GM04504 (cell line): ENCODE data around the gene MARCHF2.
"Not testable (repeated sequence)": the region's sequence is repeated elsewhere in the genome, so short reads cannot be mapped to it uniquely, and the experiment has no call there.

Source experiments
- DNase-seq: peaks from one replicate; pipeline ENCODE4 v3.0.0-alpha.2; 2012; ENCODE audit warnings: low read depth

MARCHF2 gene, protein sequence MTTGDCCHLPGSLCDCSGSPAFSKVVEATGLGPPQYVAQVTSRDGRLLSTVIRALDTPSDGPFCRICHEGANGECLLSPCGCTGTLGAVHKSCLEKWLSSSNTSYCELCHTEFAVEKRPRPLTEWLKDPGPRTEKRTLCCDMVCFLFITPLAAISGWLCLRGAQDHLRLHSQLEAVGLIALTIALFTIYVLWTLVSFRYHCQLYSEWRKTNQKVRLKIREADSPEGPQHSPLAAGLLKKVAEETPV

DNA sequence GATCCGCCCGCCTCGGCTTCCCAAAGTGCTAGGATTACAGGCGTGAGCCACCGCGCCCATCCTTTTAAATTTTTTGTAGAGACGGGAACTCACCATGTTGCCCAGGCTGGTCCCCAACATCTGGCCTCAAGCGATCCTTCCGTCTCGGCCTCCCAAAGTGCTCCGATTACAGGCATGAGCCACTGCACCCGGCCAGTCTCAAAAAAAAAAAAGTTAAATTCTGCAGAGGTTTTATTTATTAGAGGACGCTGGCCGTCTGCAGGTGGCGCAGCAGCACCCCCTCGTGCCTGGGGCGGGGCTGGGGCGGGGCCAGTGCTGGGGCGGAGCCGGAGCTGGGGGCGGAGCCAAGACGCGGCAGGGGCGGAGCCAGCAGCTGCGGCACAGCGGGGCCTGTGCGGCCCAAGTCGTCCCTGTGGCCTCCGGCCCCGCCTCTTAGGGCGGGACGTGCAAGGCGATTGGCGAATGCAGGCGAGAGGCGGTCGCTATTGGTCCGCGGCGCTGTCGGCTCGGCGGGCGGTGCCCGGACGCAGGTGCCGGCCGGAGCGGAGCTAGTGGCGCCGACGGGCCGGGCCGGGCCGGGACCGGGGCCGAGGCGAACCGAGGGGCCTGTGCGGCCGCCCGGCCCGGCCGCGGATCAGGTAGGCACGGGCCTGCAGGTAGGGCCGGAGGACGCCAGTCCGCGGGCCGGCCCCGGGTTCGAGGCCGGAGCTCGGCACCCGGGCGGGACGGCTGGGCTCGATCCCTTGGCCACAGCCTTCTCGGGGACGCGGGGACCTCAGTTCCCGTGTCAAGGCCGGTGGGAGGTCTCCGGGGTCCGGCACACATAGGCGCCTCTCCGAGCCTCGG is at the start of gene MARCHF2:
MARCHF2 (plus strand) TSS at position 523 of the 846 bp plus-strand sequence. CDS start 8,536 bp downstream, outside the sequence.
- DNase-seq = peak; percentile 92

DNA sequence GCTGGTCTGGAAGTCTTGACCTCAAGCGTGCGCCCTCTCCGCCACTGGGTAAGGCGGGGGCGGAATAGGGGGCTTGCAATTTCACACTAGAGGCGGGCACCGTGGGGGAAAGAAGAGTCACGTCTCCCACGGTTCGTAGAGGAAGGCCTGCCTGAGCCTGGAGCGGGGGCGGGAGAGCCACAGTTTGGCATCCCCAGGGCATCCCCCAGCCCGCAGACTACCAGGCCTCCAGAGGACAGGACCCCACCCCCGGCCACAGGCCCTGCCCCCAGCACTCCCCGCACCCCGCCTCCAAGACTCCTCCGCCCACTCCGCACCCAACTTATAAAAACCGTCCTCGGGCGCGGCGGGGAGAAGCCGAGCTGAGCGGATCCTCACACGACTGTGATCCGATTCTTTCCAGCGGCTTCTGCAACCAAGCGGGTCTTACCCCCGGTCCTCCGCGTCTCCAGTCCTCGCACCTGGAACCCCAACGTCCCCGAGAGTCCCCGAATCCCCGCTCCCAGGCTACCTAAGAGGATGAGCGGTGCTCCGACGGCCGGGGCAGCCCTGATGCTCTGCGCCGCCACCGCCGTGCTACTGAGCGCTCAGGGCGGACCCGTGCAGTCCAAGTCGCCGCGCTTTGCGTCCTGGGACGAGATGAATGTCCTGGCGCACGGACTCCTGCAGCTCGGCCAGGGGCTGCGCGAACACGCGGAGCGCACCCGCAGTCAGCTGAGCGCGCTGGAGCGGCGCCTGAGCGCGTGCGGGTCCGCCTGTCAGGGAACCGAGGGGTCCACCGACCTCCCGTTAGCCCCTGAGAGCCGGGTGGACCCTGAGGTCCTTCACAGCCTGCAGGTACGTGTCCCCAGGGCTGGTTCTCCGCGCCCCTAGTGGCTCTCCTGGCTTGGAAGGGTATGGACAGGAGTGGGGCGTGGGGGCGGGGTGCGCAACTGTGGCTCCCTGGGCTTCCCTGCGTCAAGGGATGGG is 49.0 kb upstream of the MARCHF2 start, which contains the start of gene ANGPTL4:
ANGPTL4 (plus strand) TSS at position 353 of the 969 bp plus-strand sequence; CDS start at position 520, 167 bp downstream.
- peak; percentile 58 for DNase-seq

DNA sequence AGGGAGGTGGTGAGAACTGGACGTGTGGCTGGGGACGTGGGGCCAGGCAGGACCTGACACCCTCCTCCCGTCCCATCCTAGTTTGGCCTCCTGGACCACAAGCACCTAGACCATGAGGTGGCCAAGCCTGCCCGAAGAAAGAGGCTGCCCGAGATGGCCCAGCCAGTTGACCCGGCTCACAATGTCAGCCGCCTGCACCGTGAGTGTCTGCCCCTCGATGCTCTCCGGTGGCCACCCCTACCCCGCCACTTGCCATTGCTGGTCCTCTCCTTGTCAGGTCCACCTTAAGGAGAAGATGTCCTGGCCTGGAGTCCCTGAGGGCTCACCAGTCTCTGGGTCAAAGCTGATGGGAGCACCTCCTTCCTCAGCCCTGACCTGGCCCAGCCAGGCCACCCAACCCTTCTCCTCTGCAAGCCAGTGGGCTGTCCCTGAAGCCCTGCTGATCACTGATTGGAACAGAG is 47.0 kb upstream of the MARCHF2 start:
- no peak for DNase-seq

DNA sequence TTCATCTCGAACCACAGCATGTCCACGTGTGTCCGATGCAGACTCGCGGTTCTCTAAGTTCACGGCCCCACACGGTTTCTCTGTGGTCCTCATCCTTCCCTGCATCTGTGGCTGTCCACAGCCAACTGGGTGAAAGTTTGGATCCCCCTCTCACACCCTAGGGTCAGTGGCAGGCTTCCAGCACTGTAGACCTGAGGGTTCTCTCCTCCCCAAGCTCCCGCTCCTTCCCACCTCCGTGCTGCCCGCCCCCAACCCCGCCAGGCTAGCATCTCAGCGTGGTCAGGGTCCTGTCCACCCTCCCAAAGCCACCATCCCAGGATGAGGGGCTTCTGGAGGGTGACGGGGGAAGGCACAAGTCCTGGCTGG is 46.2 kb upstream of the MARCHF2 start:
- DNase-seq = peak; percentile 17

DNA sequence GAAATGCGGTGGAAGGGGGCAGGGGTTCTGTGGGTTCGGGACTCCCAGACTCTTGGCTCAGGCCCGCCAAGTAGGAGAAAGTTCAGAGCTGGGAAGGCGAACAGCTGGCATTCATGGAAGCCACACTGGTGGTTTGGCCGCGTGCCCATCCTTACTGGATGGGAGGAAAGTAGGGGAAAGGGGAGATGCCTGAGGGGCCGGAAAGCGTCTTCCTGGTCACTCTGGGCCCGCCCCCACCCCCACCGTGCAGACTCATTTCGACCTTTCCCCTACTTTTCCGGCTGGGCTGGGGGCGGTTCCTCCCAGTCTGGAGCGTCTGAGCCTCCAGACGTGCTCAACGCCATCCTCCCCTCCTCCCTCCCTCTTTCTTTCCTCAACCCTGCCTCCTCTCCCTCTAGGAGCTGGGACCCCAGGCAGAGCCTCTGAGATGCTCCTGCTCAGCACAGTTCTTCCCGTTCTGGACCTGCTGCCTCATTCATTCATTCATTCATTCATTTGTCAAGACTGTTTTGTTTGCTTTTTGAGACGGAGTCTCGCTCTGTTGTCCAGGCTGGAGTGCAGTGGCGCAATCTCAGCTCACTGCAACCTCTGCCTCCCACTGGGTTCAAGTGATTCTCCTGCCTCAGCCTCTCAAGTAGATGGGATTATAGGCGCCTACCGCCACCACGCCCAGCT is 45.6 kb upstream of the MARCHF2 start:
- peak; percentile 97 for DNase-seq

DNA sequence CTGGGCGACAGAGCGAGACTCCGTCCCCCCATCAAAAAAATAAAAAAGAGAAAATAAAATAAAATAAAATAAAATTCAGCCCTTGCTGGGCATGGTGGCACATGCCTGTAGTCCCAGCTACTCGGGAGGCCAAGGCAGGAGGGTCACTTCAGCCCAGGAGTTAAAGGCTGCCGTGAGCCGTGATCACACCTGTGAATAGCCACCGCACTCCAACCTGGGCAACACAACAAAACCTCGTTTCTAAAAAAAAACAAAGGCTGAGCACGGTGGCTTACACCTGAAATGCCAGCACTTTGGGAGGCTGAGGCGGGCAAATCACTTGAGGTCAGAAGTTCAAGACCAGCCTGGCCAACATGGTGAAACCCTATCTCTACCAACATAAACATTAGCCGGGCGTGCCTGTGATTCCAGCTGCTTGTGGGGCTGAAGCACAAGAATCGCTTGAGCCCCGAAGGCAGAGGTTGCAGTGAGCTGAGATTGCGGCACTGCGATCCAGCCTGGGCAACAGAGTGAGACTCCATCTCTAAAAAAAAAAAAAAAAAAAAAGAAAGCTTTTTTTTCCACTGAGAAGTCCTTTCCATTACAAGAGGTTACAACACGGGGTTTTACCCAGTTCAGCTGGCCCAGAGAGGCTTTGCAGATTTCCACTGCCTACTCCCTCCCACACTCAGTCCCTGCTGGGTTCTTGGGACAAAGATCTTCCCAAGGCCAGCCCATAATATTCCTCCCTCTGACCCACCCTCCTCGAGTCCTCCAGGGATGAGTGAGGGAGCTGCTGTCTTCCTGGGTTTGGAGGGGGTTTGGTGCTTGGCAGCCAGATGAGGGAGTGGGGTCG is 42.7 kb upstream of the MARCHF2 start:
- DNase-seq = no peak

DNA sequence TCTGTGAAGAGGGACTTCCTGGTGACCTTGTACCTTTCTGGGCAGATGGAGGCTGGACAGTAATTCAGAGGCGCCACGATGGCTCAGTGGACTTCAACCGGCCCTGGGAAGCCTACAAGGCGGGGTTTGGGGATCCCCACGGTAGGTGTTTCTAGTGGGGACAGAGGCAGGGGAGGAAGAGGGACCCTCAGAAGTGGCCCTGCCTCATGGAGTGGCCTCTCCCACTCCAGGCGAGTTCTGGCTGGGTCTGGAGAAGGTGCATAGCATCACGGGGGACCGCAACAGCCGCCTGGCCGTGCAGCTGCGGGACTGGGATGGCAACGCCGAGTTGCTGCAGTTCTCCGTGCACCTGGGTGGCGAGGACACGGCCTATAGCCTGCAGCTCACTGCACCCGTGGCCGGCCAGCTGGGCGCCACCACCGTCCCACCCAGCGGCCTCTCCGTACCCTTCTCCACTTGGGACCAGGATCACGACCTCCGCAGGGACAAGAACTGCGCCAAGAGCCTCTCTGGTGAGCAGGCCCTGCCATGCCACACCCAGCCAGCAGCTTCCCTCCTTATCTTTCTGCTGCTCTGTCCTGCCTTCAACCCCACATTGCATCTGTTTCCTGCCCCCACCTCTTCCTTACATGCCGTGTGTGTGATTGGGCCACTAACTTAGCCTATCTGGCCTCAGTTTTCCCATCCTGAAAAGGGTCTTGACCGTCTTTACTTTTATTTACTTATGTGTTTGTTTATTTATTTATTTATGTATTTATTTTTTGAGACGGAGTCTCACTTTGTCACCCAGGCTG is 41.9 kb upstream of the MARCHF2 start:
- no peak for DNase-seq

DNA sequence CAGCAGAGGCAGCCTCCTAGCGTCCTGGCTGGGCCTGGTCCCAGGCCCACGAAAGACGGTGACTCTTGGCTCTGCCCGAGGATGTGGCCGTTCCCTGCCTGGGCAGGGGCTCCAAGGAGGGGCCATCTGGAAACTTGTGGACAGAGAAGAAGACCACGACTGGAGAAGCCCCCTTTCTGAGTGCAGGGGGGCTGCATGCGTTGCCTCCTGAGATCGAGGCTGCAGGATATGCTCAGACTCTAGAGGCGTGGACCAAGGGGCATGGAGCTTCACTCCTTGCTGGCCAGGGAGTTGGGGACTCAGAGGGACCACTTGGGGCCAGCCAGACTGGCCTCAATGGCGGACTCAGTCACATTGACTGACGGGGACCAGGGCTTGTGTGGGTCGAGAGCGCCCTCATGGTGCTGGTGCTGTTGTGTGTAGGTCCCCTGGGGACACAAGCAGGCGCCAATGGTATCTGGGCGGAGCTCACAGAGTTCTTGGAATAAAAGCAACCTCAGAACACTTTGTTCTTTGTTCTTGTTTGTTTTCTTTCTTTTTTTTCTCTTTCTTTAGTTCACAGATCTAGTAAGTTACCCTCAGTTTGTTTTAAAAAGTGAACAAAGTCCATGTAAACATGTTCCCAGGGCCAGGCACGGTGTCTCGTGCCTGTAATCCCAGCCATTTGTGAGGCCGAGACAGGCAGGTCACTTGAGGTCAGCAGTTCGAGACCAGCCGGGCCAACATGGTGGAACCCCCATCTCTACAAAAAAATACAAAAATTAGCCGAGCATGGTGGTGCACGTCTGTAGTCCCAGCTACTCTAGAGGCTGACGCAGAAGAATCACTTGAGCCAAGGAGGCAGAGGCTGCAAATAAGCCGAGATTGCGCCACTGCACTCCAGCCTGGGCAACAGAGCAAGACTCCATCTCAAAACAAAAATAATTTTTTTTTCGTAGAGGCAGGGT is 39.0 kb upstream of the MARCHF2 start:
- no peak for DNase-seq

DNA sequence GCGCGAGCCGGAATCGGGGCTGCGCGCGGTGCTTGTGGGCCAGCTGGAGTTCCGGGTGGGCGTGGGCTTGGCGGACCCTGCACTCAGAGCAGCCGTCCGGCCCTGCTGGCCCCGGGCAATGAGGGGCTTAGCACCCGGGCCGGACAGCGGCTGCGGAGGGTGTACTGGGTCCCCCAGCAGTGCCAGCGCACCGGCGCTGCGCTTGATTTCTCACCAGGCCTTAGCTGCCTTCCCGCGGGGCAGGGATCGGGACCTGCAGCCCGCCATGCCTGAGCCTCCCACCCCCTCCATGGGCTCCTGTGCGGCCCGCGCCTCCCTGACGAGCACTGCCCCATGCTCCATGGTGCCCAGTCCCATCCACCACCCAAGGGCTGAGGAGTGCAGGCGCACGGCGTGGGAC is 37.3 kb upstream of the MARCHF2 start:
- DNase-seq = not testable (repeated sequence)

DNA sequence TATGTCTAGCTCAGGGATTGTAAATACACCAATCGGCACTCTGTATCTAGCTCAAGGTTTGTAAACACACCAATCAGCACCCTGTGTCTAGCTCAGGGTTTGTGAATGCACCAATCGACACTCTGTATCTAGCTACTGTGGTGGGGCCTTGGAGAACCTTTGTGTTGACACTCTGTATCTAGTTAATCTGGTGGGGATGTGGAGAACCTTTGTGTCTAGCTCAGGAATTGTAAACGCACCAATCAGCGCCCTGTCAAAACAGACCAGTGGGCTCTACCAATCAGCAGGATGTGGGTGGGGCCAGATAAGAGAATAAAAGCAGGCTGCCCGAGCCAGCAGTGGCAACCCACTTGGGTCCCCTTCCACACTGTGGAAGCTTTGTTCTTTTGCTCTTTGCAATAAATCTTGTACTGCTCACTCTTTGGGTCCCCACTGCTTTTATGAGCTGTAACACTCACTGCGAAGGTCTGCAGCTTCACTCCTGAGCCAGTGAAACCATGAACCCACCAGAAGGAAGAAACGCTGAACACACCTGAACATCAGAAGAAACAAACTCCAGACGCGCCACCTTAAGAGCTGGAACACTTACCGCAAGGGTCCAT is 36.6 kb upstream of the MARCHF2 start:
- not testable (repeated sequence) for DNase-seq

DNA sequence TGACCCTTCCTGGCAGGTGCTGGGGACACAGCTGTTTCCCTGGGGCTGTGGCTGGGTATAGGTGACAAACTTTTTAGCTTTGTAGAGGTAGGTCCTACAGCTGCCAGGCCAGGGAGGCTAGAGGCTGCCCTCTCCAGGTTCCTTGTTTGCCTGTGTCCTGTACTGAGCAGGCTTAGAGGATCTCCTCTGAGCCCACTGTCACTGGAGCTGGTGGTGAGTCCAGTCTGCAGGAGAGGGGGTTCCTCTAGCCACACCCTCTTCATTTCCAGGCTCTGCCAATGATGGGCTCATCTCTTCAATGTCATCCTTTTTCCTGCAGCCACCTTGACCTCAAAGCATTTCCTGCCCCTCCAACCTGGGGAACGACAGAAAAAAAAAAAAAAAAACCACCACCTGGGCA is 35.5 kb upstream of the MARCHF2 start:
- DNase-seq = no peak

DNA sequence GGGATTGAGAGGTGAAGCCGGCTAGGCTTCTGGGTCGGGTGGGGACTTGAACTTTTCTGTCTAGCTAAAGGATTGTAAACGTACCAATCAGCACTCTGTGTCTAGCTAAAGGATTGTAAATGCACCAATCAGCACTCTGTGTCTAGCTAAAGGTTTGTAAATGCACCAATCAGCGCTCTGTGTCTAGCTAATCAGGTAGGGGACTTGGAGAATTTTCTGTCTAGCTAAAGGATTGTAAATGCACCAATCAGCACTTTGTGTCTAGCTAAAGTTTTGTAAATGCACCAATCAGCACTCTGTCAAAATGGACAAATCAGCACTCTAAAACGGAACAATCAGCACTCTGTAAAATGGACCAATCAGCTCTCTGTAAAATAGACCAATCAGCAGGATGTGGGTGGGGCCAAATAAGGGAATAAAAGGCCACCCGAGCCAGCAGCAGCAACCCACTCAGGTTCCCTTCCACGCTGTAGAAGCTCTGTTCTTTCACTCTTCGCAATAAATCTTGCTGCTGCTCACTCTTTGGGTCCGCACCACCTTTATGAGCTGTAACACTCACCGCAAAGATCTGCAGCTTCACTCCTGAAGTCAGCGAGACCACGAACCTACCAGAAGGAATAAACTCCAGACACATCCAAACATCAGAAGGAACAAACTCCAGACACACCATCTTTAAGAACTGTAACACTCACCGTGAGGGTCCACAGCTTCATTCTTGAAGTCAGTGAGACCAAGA is 33.8 kb upstream of the MARCHF2 start:
- not testable (repeated sequence) for DNase-seq

DNA sequence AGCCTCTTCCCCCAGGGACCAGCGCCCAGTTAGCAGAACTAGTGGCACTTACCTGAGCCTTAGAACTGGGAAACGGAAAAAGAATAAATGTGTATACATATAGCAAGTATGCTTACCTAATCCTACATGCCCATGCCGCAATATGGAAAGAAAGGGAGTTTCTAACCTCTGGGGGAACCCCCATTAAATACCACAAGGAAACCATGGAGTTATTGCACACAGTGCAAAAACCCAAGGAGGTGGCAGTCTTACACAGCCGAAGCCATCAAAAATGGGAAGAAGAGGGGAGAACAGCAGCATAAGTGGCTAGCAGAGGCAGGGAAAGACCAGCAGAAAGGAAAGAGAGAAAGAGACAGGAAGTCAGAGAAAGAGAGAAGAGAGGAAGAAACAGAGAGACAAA is 28.5 kb upstream of the MARCHF2 start:
- not testable (repeated sequence) for DNase-seq

DNA sequence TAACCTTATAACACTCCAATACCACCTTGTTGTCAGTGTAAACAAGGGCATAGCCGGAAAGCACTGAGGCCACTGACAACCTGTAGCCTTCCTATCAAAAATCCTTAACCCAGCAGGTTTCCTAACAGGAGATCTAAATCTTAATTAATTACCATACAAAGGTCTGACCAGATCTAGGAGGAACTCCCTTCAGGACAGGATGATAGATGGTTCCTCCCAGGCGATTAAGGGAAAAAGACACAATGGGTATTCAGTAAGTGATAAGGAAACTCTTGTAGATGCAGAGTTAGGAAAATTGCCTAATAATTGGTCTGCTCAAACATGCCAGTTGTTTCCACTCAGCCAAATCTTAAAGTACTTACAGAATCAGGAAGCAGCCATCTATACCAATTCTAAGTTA is 28.0 kb upstream of the MARCHF2 start:
- not testable (repeated sequence) for DNase-seq

DNA sequence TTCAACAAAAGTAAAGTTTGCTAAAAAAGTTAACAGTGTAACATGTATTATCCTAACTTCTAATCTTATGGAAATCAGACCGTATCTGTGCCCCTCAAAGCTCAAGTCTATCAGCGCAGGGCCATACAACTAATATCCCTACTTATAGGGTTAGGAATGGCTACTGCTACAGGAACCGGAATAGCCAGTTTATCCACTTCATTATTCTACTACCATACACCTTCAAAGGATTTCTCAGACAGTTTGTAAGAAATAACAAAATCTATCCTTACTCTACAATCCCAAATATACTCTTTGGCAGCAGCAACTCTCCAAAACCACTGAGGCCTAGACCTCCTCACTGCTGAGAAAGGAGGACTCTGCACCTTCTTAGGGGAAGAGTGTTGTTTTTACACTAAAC is 27.5 kb upstream of the MARCHF2 start:
- DNase-seq = not testable (repeated sequence)

DNA sequence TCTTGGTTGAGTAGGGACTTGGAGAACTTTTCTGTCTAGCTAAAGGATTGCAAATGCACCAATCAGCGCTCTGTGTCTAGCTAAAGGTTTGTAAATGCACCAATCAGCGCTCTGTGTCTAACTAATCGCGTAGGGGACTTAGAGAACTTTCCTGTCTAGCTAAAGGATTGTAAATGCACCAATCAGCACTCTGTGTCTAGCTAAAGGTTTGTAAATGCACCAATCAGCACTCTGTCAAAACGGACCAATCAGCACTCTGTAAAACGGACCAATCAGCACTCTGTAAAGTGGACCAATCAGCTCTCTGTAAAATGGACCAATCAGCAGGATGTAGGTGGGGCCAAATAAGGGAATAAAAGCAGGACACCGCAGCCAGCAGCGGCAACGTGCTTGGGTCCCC is 26.7 kb upstream of the MARCHF2 start:
- DNase-seq = not testable (repeated sequence)

DNA sequence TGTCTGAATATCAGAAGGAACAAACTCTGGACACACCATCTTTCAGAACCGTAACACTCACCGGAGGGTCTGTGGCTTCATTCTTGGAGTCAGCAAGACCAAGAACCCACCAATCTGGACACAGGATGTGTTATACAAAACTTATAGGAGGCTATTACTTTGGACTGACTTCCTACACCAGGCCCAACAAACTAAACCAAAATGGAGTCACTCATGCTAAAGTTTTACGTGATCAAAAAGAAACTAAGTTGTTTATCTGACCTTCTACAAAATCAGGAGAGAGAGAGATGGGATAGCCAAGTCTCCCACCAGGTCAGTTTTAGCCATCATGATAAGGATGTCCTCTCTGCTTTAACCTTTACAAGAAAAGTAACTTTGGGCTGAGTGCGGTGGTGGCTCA is 26.1 kb upstream of the MARCHF2 start:
- no peak for DNase-seq
